NCI-H1694 (cell line): Measurements from ENCODE around the gene DDX52.
A peak's percentile ranks its signal among the peaks of the same experiment; 100 is the strongest.

ENCODE experiments used
- DNase-seq: peaks from one replicate; lab custom pipeline; 2025; lab: John Stamatoyannopoulos, UW

The DDX52 gene

GRCh38 chr17:37574427-37574826, 68.8 kb downstream of the DDX52 start:
- no peak for DNase-seq

GRCh38 chr17:37571674-37572073, 71.6 kb downstream of the DDX52 start:
- no peak for DNase-seq

GRCh38 chr17:37570527-37571093, 72.6 kb downstream of the DDX52 start:
- DNase-seq = peak; percentile 36

GRCh38 chr17:37568350-37569053, 74.7 kb downstream of the DDX52 start:
- DNase-seq = no peak

GRCh38 chr17:37567538-37567937, 75.7 kb downstream of the DDX52 start:
- no peak for DNase-seq

- DNase-seq = no peak
Observed at GRCh38 chr17:37567137-37567536, 76.1 kb downstream of the DDX52 start.

GRCh38 chr17:37564252-37564651, 79.0 kb downstream of the DDX52 start:
- no peak for DNase-seq

- no peak for DNase-seq
Observed at GRCh38 chr17:37562016-37562745, 81.1 kb downstream of the DDX52 start.
